Liver (tissue), 9 donors: Measurements from ENCODE around the gene STPG1. TPM values are rescaled to one million over a fixed set of nuclear protein-coding genes. Genes with fewer than 3 reads are reported as not detected.

Experiments
- DNase-seq: peaks from one replicate; pipeline ENCODE4 v3.0.0-alpha.2; 2017; ENCODE audit warnings: low spot score
- H3K27ac ChIP-seq, 2 donors: one replicate each; pipeline ENCODE4 v1.7.0; 2013; ENCODE audit warnings: inconsistent platforms in 2 of 2, low read length in 2 of 2, control low read depth in 1 of 2, low read depth in 1 of 2, mild to moderate bottlenecking in 1 of 2
- H3K27me3 ChIP-seq, 4 donors: one replicate each; pipeline versions ENCODE4 v1.6.1 to v1.7.0; 2013; ENCODE audit warnings: low read length in 3 of 4, inconsistent platforms in 1 of 4, mild to moderate bottlenecking in 1 of 4, moderate library complexity in 1 of 4; ENCODE audit not compliant: control insufficient read depth in 4 of 4, insufficient read depth in 4 of 4
- H3K36me3 ChIP-seq, 4 donors: one replicate each; pipeline versions ENCODE4 v1.6.1 to v1.7.0; 2013; ENCODE audit warnings: low read length in 3 of 4, mild to moderate bottlenecking in 3 of 4, low read depth in 1 of 4, moderate library complexity in 1 of 4; ENCODE audit not compliant: control insufficient read depth in 4 of 4, insufficient read depth in 3 of 4
- H3K4me1 ChIP-seq, 4 donors: one replicate each; pipeline versions ENCODE4 v1.6.1 to v1.7.0; 2013; ENCODE audit warnings: low read length in 3 of 4, mild to moderate bottlenecking in 3 of 4, moderate library complexity in 1 of 4; ENCODE audit not compliant: control insufficient read depth in 4 of 4, insufficient read depth in 4 of 4
- H3K4me3 ChIP-seq, 3 donors: one replicate each; pipeline versions ENCODE4 v1.6.1 to v1.7.0; 2013; ENCODE audit warnings: low read length in 3 of 3, control low read depth in 1 of 3, low read depth in 1 of 3, mild to moderate bottlenecking in 1 of 3
- H3K9ac ChIP-seq, 2 donors: one replicate each; pipeline ENCODE4 v1.7.0; 2013; ENCODE audit warnings: low read length in 2 of 2, mild to moderate bottlenecking in 2 of 2, moderate library complexity in 2 of 2, control low read depth in 1 of 2, low read depth in 1 of 2
- H3K9me3 ChIP-seq, 4 donors: one replicate each; pipeline versions ENCODE4 v1.6.1 to v1.7.0; 2013; ENCODE audit warnings: low read length in 3 of 4; ENCODE audit not compliant: control insufficient read depth in 4 of 4
- ATF3 ChIP-seq: IDR thresholded peaks from 2 replicates; pipeline ENCODE4 v1.6.1; 2016; ENCODE audit warnings: antibody characterized with exemption
- CTCF ChIP-seq: fragments of 150-350 bp; IDR thresholded peaks from 2 replicates; pipeline ENCODE4 v1.5.1; 2017; ENCODE audit warnings: improper control_type of control experiment, low read depth, low read length; ENCODE audit not compliant: missing input control
- EGR1 ChIP-seq, 2 donors: IDR thresholded peaks; 2 replicates each; pipeline ENCODE4 v1.6.1; 2016 to 2018; ENCODE audit warnings: antibody characterized with exemption in 2 of 2, low read depth in 2 of 2
- FOXA1 ChIP-seq: IDR thresholded peaks from 2 replicates; pipeline ENCODE4 v1.6.1; 2016; ENCODE audit warnings: antibody characterized with exemption
- FOXA2 ChIP-seq: IDR thresholded peaks from 2 replicates; pipeline ENCODE4 v1.6.1; 2016; ENCODE audit warnings: antibody characterized with exemption
- GABPA ChIP-seq, 2 donors: IDR thresholded peaks in 1 of 2; conservative IDR thresholded peaks in 1 of 2; 2 replicates each; pipeline ENCODE4 v1.6.1; 2016; ENCODE audit warnings: antibody characterized with exemption in 2 of 2, mild to moderate bottlenecking in 1 of 2, moderate library complexity in 1 of 2
- HNF4A ChIP-seq, 2 donors: conservative IDR thresholded peaks; 2 replicates each; pipeline ENCODE4 v1.6.1; 2016; ENCODE audit warnings: antibody characterized with exemption in 2 of 2, mild to moderate bottlenecking in 2 of 2
- HNF4G ChIP-seq: IDR thresholded peaks from 2 replicates; pipeline ENCODE4 v1.6.1; 2016; ENCODE audit warnings: antibody characterized with exemption
- JUND ChIP-seq, 2 donors: IDR thresholded peaks; 2 replicates each; pipeline ENCODE4 v1.6.1; 2016; ENCODE audit warnings: antibody characterized with exemption in 2 of 2
- MAX ChIP-seq: IDR thresholded peaks from 2 replicates; pipeline ENCODE4 v1.6.1; 2016; ENCODE audit warnings: antibody characterized with exemption
- NR2F2 ChIP-seq: IDR thresholded peaks from 2 replicates; pipeline ENCODE4 v1.6.1; 2016; ENCODE audit warnings: antibody characterized with exemption
- RAD21 ChIP-seq, 2 donors: IDR thresholded peaks; 2 replicates each; pipeline ENCODE4 v1.6.1; 2016; ENCODE audit warnings: antibody characterized with exemption in 2 of 2, mild to moderate bottlenecking in 2 of 2
- REST ChIP-seq: IDR thresholded peaks from 2 replicates; pipeline ENCODE4 v1.6.1; 2016; ENCODE audit warnings: antibody characterized with exemption, mild to moderate bottlenecking
- RXRA ChIP-seq, 2 donors: IDR thresholded peaks; 2 replicates each; pipeline ENCODE4 v1.6.1; 2017 to 2018; ENCODE audit warnings: antibody characterized with exemption in 2 of 2, mild to moderate bottlenecking in 1 of 2
- SP1 ChIP-seq: IDR thresholded peaks from 2 replicates; pipeline ENCODE4 v1.6.1; 2018; ENCODE audit warnings: antibody characterized with exemption, mild to moderate bottlenecking
- TAF1 ChIP-seq: conservative IDR thresholded peaks from 2 replicates; pipeline ENCODE4 v1.6.1; 2016; ENCODE audit warnings: antibody characterized with exemption, mild to moderate bottlenecking
- YY1 ChIP-seq: IDR thresholded peaks from 2 replicates; pipeline ENCODE4 v1.6.1; 2016; ENCODE audit warnings: antibody characterized with exemption, mild to moderate bottlenecking
- ZBTB33 ChIP-seq: IDR thresholded peaks from 2 replicates; pipeline ENCODE4 v1.6.1; 2016; ENCODE audit warnings: antibody characterized with exemption
- WGBS: extraction: QIAGEN DNeasy Blood & Tissue Kit; methylation state at CpG from one replicate; pipeline ENCODE4 v1.1.7; 2013; 5-methylcytosine and 5-hydroxymethylcytosine counted together
- polyA plus RNA-seq, 2 donors: library from polyadenylated mRNA; stranded (reverse) in 1 of 2; unstranded in 1 of 2; fragments of 200-250 nt in 1 of 2; fragments of >200 nt in 1 of 2; fragmentation: Nextera tagmentation in 1 of 2; extraction: Ambion mirVana in 1 of 2; gene quantifications; one replicate each; pipeline versions ENCODE4 v1.2.1 to v1.2.3, GENCODE V29; 2013 to 2015
- total RNA-seq, 2 donors: library from RNA; depleted of rRNA; stranded (reverse); fragments of >200 nt; gene quantifications; one replicate each; pipeline ENCODE4 v1.2.3, GENCODE V29; 2014
- donor health status: healthy.
- donor health status: healthy.
- donor health status: healthy.
- donor health status: healthy.
- donor health status: healthy.

The STPG1 gene
- total and polyA plus RNA-seq, 4 donors, result 0.92 to 2.9 (median 1.0) TPM

- no peak overlapping the region for H3K4me3 ChIP-seq
- H3K27ac ChIP-seq, result no peak overlapping the region
- no peak for DNase-seq
- H3K36me3 ChIP-seq, result no peaks in the 10 kb centered on the region
- no peaks in the 10 kb centered on the region for H3K9me3 ChIP-seq
- H3K9ac ChIP-seq, result no peak overlapping the region
- WGBS, result 83% methylated on average over 9 of the region's 9 CpGs
- no peak for TF ChIP-seq HNF4A (conservative IDR thresholded peaks at IDR 0.05)
- no peak for TF ChIP-seq RXRA (IDR thresholded peaks at IDR 0.05)
- TF ChIP-seq NR2F2, result no peak
- no peaks in the 10 kb centered on the region for H3K27me3 ChIP-seq
- H3K4me1 ChIP-seq, result no peaks in the 10 kb centered on the region
Observed at GRCh38 chr1:24329331-24329730, 84.3 kb downstream of the STPG1 start.

- Histone ChIP-seq H3K4me1 (peaks cover 0 to 5% (median under 1%) of the 10 kb centered on the region in 4 donors), H3K4me3 (no peak overlapping the region), H3K36me3 (no peaks in the 10 kb centered on the region), H3K27ac (no peak overlapping the region), H3K9ac (no peak overlapping the region), H3K9me3 (no peaks in the 10 kb centered on the region), H3K27me3 (no peaks in the 10 kb centered on the region)
- WGBS, result 93% methylated on average over 2 of the region's 2 CpGs
- DNase-seq, result no peak
- TF ChIP-seq ATF3 (no peak), SP1 (no peak), MAX (no peak)
Observed at GRCh38 chr1:24327891-24328290, 85.7 kb downstream of the STPG1 start.

GRCh38 chr1:24327486-24327885, 86.1 kb downstream of the STPG1 start:
- no peaks in the 10 kb centered on the region for H3K9me3 ChIP-seq
- H3K27me3 ChIP-seq, result no peaks in the 10 kb centered on the region
- no peak overlapping the region for H3K9ac ChIP-seq
- H3K36me3 ChIP-seq, result no peaks in the 10 kb centered on the region
- H3K4me1 ChIP-seq, result peaks cover 0 to 9% (median 4%) of the 10 kb centered on the region in 4 donors
- no peak overlapping the region for H3K4me3 ChIP-seq
- H3K27ac ChIP-seq, result no peak overlapping the region
- TF ChIP-seq HNF4G (no peak), REST (no peak), ATF3 (no peak), EGR1 (IDR thresholded peaks at IDR 0.05; ENCODE audit: low read depth in 2 of 2) (no peak), CTCF (no peak), RAD21 (IDR thresholded peaks at IDR 0.05) (no peak), MAX (no peak), RXRA (IDR thresholded peaks at IDR 0.05) (no peak), JUND (IDR thresholded peaks at IDR 0.05) (no peak), YY1 (no peak), ZBTB33 (no peak), SP1 (no peak), GABPA (IDR thresholded peaks at IDR 0.05 in 1 of 2, conservative IDR thresholded peaks at IDR 0.05 in 1 of 2) (no peak), FOXA2 (no peak), NR2F2 (no peak), FOXA1 (no peak), TAF1 (no peak), HNF4A (conservative IDR thresholded peaks at IDR 0.05) (no peak)
- no peak for DNase-seq
